Upper lobe of right lung (tissue), 1 donor: Measurements from ENCODE around the gene GDPD5. TPM values are rescaled to one million over a fixed set of nuclear protein-coding genes. Genes with fewer than 3 reads are reported as not detected.
A peak's percentile ranks its signal among the peaks of the same experiment; 100 is the strongest.

Experiments used
- ATAC-seq: fragments of 200-7000 bp; cut with Tn5 transposase; one replicate; pipeline ENCODE4 v1.9.1; 2020; ENCODE audit warnings: mild to moderate bottlenecking, moderate library complexity
- DNase-seq: peaks from one replicate; pipeline ENCODE4 v3.0.0-alpha.2; 2020
- H3K27ac ChIP-seq: fragments of 200-600 bp; one replicate; pipeline ENCODE4 v1.8.0; 2022
- H3K27me3 ChIP-seq: fragments of 200-600 bp; one replicate; pipeline ENCODE4 v1.8.0; 2022; ENCODE audit warnings: mild to moderate bottlenecking
- H3K36me3 ChIP-seq: fragments of 200-600 bp; one replicate; pipeline ENCODE4 v1.8.0; 2022
- H3K4me1 ChIP-seq: fragments of 200-600 bp; one replicate; pipeline ENCODE4 v1.8.0; 2022
- H3K4me3 ChIP-seq: fragments of 200-600 bp; one replicate; pipeline ENCODE4 v1.8.0; 2022; ENCODE audit warnings: mild to moderate bottlenecking
- H3K9me3 ChIP-seq: fragments of 200-600 bp; one replicate; pipeline ENCODE4 v1.8.0; 2022
- intact Hi-C: fragments of 100-400 bp; cut with DNase I; formaldehyde crosslinking; loops from one replicate; pipeline ENCODE4 v1.11.0; 2022
- total RNA-seq: library from RNA; stranded (reverse); fragmentation: NEBNext Ultra II Directional; extraction: Animal tissue kit (Norgen Biotek cat#: 25700); gene quantifications from one replicate; pipeline ENCODE4 v1.2.1, GENCODE V29; 2021
- TF ChIP-seq, protein P1 (sequence below): fragments of 200-600 bp; IDR thresholded peaks from one replicate; pipeline ENCODE4 v1.8.0; 2022; ENCODE audit warnings: antibody characterized with exemption
- donor health status: DM: no; HTN: yes; CAD: no; lungs with severe emphysema.

The GDPD5 gene
- total RNA-seq, 1 donor from 2014 or later: 19.3 TPM

- Histone ChIP-seq H3K27ac (no peak overlapping the region), H3K27me3 (no peaks in the 10 kb centered on the region), H3K9me3 (no peaks in the 10 kb centered on the region), H3K4me3 (no peak overlapping the region), H3K4me1 (no peaks in the 10 kb centered on the region), H3K36me3 (no peaks in the 10 kb centered on the region)
- DNase-seq (no peak), ATAC-seq (no peak)
- TF ChIP-seq, protein P1, sequence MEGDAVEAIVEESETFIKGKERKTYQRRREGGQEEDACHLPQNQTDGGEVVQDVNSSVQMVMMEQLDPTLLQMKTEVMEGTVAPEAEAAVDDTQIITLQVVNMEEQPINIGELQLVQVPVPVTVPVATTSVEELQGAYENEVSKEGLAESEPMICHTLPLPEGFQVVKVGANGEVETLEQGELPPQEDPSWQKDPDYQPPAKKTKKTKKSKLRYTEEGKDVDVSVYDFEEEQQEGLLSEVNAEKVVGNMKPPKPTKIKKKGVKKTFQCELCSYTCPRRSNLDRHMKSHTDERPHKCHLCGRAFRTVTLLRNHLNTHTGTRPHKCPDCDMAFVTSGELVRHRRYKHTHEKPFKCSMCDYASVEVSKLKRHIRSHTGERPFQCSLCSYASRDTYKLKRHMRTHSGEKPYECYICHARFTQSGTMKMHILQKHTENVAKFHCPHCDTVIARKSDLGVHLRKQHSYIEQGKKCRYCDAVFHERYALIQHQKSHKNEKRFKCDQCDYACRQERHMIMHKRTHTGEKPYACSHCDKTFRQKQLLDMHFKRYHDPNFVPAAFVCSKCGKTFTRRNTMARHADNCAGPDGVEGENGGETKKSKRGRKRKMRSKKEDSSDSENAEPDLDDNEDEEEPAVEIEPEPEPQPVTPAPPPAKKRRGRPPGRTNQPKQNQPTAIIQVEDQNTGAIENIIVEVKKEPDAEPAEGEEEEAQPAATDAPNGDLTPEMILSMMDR: no peak
- intact Hi-C loops: no loop called here
Measured at GRCh38 chr11:75450236-75450635, 75.5 kb downstream of the GDPD5 start.

- ATAC-seq (no peak), DNase-seq (no peak)
- Histone ChIP-seq H3K9me3 (no peaks in the 10 kb centered on the region), H3K4me1 (no peaks in the 10 kb centered on the region), H3K36me3 (no peaks in the 10 kb centered on the region), H3K27ac (no peak overlapping the region), H3K4me3 (no peak overlapping the region), H3K27me3 (no peaks in the 10 kb centered on the region)
- TF ChIP-seq, protein P1: no peak
- intact Hi-C loops: no loop called here
Measured at GRCh38 chr11:75449776-75450175, 76.0 kb downstream of the GDPD5 start.

DNA sequence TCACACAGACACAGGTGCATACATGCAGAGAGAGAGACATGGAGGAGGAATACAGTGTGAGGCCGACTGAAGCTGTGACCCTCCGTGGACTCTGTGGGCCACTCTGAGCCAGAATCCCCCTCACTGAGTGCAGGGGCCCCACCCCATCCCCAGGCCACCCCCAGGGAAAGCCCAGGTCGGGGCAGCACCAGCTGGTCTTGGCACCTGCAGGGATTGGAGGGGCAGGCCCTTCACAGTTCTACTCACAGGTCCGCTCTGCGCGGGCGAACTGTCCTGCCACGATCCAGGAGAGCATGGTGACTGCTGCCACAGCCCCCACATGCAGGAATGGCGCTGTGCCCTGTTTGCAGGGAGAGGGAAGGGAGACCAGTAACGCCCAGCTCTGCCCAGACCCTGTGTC is 76.5 kb downstream of the GDPD5 start:
- no peak for DNase-seq
- no peaks in the 10 kb centered on the region for H3K27me3 ChIP-seq

GRCh38 chr11:75447415-75447814 is 78.3 kb downstream of the GDPD5 start:
- Histone ChIP-seq H3K27ac (no peak overlapping the region), H3K36me3 (no peaks in the 10 kb centered on the region), H3K4me1 (no peaks in the 10 kb centered on the region), H3K27me3 (no peaks in the 10 kb centered on the region), H3K9me3 (no peaks in the 10 kb centered on the region), H3K4me3 (no peak overlapping the region)
- TF ChIP-seq, protein P1: no peak
- ATAC-seq (no peak), DNase-seq (no peak)
- intact Hi-C loops: no loop called here

More for the DNA sequence above, 76.5 kb downstream of the GDPD5 start:
- Histone ChIP-seq H3K36me3 (no peaks in the 10 kb centered on the region), H3K4me3 (no peak overlapping the region), H3K9me3 (no peaks in the 10 kb centered on the region), H3K27ac (no peak overlapping the region), H3K4me1 (no peaks in the 10 kb centered on the region)
- TF ChIP-seq, protein P1: no peak
- intact Hi-C loops: no loop called here
- ATAC-seq: no peak

- intact Hi-C loops: loop anchor here (2.0 kb wide), 1 partner anchor 89 kb away; no protein-coding TSS in a partner anchor
- peak; percentile 84 for DNase-seq
Measured at GRCh38 chr11:75445315-75445953, 80.3 kb downstream of the GDPD5 start.

More at GRCh38 chr11:75445315-75445953, 80.3 kb downstream of the GDPD5 start:
- TF ChIP-seq, protein P1: peak; percentile 95
- Histone ChIP-seq H3K4me1 (no peaks in the 10 kb centered on the region), H3K36me3 (no peaks in the 10 kb centered on the region), H3K27ac (no peak overlapping the region), H3K9me3 (no peaks in the 10 kb centered on the region), H3K4me3 (no peak overlapping the region), H3K27me3 (no peaks in the 10 kb centered on the region)
- ATAC-seq: peak; percentile 83
